22Rv1 (cell line): ENCODE results near the gene ACOX3.

ENCODE experiments used
- CTCF ChIP-seq: fragments of 450-650 bp; IDR thresholded peaks from 2 replicates; pipeline ENCODE4 v1.5.1; 2017; ENCODE audit warnings: mild to moderate bottlenecking
- ZFX ChIP-seq: fragments of 450-650 bp; IDR thresholded peaks from 2 replicates; pipeline ENCODE4 v1.6.1; 2017; ENCODE audit warnings: antibody characterized with exemption, borderline replicate concordance

DNA sequence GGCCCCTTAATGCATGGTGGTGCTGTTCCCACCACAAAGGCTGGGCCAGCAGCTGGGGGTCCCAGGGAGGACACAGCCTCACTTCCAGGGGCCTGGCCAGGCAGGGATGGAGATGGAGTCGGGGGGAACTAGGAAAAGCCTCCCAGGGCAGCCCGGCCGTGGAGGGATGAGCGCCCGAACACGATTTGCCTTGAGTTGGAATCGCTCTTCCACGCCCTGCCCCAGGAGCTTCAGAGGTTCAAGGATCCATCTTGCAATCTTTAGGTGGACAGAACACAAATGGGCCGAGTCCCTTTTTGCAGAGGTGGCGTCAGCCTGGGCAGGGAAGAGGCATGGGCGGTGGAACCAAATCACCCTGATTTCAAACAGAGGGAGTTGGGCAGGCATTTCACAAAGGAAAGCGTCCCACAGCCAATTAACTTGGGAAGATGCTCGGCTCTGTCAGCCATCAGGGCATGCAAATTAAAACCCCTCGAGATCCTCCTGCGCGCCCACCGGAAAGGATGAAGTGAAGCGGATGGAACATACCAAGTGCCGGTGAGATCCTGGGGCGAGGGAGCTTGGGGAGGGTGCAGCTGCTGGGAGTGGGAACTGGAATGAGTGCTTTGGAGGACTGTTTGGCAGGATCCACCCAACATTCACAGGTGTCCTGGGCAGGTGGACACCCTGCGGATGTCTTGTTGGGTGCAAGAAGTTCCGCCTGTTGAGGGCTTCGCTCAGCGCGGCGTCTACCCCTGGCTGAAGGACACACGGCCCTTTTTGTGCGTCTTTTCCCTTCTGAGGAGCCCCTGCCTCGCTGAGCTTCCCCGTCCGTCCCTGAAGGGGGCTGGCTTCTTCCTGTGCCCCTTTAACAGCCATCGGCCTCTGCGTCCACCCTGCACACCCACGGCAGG is 95.2 kb downstream of the ACOX3 start:
- TF ChIP-seq CTCF (no peak), ZFX (no peak)
